ENCODE data around the gene DBN1. TPM values are rescaled to one million over a fixed set of nuclear protein-coding genes. Genes with fewer than 3 reads are reported as not detected.
"Not testable (repeated sequence)": the region's sequence is repeated elsewhere in the genome, so short reads cannot be mapped to it uniquely, and the experiment has no call there.

The DBN1 gene
- total RNA-seq, 1 donor from 2014 or later = 170 TPM

DNA sequence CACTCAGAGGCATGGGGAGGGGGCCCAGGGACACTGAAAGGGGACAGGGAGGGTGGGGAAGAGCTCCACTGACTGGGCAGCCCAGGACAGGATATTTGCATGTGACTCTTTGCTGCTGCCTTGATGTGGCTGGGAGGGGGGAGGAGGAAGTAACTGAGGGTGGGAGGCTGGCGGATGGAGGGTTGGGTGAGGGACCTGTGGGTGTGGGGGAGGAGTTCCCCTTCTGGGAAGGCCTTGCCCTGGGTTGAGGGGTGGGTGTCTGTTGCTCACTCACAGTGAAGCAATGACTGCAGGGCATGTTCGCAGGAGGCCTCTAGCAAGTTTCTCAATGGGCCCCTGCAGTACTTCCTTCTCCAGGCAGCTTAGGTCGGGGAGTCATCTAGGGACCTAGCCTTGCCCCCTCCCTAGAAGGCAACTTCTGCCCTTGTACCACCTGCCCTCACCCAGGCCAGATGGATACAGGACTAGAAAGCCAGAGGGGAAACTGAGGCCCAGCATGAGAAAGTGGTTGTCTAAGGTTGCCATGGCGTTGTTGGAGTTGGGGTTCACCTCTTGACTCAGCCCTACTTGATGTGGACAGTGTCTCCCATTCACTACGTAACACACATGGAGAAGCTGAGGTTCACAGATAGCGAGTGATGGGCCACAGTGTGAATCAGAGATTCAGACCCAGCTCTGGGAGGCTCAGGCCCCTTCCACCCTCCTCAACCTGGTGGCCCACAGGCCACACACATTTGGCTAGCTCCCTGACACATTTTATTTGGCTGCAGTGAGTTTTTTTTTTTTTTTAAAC lies 44.0 kb downstream of the DBN1 start:
- DNase-seq = peak; percentile 26

DNA sequence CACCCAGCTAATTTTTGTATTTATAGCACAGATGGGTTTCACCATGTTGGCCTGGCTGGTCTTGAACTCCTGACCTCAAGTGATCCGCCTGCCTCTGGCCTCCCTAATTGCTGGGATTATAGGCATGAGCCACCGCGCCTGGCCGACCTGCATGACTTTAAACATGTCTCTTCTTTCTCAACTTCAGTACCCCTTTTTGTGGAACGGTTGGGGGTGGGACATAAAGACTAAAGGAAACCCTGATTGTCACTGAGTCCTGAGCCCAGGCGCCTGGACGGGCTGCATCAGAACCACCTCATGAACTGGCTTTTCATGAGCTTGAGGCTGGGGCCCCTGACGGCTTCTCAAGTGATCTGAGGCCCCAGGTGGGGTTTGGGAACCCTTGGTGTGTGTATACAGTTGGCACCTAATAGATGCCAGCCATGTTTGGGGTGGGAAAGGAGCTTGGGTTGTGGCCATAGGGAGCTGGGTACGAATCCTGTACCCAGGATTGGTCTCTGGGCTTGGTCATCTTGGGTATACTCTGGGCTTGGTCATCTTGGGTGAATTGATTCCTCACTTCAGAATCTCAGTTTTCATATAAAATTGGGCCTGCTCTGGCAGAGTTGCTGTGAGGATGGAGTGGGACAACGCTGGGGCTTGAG lies 44.7 kb downstream of the DBN1 start:
- no peak for DNase-seq

DNA sequence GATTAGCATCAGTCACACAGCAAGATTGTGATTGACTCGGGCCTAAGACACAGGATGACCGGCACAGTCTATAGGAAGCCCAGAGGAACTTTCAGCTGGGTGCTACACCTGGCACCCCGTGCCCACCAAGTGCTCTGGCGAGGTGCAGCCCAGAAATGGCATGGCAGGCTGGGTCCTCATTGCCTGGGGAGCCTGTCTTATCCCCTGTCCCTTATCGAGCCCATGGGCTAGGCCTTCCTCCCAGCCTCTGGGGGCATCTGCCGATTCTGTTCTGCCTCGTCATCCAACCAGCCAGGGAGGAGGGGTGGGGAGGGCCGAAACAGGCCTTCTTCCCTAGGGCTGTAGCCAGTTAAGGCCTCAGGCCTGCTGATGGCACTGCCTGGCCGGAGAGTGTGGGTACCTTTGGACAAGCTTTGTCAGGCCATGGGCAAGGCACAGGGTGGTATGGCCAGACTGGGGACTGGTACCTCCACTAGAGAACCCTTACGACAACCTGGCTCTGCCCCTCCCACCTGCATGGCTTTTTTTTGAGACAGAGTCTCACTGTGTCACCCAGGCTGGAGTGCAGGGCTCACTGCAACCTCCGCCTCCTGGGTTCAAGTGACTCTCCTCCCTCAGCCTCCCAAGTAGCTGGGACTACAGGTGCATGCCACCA lies 45.4 kb downstream of the DBN1 start:
- no peak for DNase-seq

DNA sequence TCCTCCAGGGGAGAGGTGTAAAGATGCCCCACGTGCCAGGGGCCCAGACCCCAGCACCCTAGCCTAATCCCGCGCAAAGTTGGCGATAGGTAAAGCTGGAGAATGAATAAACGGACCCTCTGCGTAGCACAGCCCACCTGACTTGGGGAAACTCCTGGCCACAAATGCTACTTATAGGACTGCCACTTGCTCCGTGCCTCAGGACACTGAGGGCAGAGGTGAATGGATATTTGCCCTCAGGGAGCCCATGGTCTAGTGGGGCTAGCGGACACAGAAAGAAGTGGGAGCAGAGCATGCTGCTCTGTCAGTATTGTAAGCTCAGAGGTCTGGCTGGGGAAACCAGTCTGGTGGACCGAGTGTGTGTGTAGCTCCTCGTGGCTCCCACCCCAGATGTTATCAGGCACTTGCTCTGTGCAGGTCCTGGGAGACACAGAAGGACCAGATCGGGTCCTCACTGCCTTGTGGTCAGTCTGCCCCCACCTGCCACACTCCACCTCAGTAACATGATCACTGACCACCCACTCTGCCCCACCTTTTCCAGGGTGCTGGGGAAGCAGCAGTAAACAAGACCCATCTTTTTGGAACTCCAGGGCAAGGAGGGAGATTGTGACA lies 46.1 kb downstream of the DBN1 start:
- DNase-seq = no peak

DNA sequence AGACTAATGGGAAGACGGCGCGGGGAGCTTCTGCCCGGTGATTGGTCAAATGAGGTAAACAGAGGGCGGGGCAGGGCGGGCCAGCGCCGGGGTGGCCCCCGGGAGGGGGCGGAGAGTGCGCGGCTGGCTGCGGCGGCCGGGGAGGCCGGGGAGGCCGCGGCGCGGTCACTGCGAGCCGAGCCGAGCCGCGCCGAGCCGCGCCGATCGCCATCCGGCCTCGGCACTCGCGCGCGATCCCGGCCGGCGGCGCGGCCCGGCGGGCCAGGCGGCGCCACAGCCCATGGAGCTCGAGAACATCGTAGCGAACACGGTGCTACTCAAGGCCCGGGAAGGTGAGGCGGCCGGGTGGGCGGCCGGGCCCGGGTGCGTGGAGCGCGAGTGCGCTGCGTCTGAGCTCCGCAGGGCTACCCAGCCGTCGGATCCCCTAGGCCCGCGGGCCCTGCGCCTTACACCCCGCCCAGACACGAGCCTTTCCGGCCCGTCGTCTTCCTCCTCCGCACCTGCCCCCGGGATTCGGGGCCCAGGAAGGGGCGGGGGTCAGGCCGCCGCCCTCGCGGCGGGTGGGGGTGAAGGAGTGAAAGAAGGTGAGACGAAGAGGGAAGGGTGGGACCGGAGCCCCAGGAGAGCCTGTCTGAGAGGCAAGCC lies 46.7 kb downstream of the DBN1 start, which contains the start of gene GRK6:
GRK6 (plus strand) TSS at position 111 of the 645 bp plus-strand sequence; CDS start at position 281, 170 bp downstream.
- no peak for DNase-seq

DNA sequence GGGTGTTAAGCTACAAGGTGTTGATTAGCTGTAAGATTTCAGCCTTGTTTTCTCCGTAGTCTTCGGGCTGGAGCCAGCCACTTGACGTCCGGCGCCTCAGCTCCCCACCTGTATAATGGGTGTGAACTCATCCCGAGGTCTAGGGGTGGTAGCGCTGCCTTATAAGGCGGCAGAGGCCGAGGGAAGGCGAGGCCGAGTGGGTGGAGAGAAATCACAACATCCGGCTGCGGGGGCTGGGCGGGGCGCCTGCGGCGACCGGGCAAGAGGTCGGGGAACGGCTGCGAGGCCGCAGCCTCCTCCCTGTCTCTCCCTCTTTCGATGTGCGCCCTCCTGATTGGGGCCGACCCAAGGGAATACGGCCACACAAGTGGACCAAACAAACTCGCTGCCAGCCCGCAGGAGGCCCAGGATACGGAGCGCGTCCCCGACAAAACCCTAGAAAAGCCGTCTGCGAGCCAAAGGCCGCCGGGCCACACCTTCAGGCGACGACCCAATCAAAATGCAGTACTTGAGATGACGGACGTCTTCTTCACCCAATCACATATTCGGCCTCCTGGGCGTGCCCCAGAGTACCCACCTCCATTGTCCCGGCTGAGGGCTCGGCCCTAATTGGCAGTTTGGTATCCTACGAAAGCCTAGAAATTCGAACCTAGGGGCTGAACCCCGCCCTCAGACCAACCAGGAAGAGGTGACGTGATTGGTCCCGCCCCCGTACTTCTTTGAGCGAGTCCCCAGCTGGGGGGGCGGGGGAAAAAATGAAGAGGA lies 47.5 kb downstream of the DBN1 start:
- peak; percentile 99 for DNase-seq

DNA sequence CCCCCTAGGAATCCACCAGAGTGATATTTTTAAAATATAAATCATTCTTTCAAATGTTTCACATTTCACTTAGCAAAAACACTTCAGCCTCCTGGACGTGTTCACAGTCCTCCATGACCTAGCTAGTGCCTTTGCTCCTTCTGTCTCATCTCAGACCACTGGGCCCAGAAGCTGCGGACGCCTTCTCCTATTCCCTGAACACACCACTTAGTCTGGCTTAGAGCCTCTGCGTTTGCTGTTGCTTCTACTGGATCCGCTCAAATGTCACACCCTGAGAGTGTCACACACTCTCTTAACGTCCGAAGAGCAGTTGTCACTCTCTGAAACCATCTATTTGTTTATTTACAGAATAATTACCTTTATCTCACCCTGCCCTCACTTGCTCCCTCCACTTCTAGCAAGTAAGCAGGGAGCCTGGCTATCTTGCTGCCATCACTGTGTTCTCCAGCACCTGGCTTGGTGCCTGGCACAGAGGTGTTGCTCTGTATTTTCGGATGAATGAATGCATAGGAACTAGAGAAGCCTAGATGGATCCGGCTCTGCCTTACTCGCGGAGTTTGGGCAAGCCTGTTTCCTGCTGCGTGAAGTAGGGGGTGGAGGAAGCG lies 48.1 kb downstream of the DBN1 start:
- peak; percentile 58 for DNase-seq

DNA sequence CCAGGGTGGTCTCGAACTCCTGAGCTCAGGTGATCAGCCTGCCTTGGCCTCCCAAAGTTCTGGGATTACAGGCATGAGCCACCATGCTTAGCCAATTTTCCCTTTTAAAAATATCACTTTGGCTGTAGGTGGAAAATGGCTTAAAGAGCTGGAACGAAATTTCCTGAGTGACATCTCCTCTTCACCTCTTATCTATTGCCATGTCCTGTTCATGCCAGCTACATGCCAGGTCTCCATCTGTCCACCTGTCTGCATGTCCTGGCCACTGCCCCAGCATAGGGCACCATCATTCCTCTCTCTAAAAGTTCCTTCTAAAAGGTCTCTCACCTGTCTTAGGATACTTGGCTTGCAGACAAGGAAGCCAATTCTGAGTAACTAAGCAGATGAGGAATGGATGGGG lies 49.8 kb downstream of the DBN1 start:
- DNase-seq = no peak

DNA sequence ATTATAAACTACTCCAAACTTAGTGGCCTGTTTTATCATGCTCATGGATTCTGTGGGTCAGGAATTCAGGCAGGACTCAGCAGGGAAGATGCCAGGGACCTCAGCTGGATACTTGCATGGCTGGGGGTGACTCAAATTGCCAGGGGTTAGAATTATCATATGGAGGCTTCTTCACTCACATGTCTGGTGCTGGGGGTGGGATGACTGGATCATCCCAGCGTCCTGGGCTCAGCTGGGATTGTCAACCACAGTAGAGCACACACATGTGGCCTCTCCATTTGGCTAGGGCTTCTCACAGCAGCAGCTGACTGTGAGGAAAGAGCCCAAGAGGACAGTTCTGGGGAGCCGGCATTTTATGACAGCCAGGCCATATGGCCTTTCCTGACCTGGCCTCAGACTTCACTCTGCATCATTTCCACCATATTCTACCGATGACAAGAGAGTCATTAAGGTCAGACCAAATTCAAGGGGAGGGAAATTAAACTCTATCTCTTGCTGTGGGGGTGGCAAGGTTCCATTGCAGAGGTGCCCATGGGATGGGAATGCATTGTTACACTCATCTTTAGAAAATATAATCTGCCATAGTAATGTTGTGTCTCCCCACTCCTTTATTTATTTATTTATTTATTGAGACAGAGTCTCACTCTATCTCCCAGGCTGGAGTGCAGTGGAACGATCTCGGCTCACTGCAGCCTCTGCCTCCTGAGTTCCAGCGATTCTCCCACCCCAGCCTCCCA lies 52.2 kb downstream of the DBN1 start:
- no peak for DNase-seq

DNA sequence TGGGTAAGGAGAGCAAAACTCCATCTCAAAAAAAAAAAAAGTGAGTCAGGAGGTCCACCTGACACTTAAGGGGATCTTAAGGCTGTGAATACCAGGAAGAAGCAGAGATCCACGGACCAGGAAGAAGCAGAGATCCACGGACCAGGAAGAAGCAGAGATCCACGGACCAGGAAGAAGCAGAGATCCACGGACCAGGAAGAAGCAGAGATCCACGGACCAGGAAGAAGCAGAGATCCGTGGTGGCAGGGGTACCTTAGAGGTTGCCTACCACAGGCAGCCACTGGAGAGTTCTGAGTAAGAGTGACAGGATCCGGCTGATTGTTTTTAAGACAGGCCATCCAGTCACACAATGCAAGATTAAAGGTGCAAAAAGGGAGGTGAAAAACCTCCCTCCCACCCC lies 53.0 kb downstream of the DBN1 start:
- DNase-seq = not testable (repeated sequence)

DNA sequence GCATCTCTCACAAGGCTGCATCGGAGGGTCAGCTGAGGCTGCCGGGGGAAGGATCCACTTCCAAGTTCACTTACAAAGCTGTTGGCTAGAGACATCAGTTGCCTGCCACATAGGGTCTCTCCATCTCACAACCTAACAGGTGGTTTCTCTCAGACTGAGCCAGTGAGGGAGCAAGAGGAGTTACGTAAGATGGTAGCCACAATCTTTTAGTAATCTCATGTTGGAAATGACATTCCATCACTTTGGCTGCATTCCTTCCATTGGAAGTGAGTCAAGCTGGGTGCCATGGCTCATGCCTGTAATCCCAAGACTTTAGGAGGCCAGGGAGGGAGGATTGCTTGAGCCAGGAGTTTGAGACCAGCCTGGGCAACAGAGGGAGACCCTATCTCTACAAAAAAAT lies 54.4 kb downstream of the DBN1 start:
- no peak for DNase-seq

DNA sequence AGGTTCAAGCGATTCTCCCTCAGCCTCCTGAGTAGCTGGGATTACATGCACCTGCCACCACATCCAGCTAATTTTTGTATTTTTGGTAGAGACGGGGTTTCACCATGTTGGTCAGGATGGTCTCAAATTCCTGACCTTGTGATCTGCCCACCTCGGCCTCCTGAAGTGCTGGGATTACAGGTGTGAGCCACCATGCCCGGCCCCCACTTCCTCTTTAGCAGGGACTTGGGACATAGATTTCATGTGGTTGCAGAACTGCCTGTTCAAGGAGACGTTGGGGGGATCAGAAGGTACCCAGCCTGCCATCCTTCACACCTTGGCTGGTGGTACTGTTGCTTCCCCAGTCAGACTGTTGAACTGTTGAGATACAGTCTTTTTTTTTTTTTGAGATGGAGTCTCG lies 56.4 kb downstream of the DBN1 start:
- DNase-seq = not testable (repeated sequence)

DNA sequence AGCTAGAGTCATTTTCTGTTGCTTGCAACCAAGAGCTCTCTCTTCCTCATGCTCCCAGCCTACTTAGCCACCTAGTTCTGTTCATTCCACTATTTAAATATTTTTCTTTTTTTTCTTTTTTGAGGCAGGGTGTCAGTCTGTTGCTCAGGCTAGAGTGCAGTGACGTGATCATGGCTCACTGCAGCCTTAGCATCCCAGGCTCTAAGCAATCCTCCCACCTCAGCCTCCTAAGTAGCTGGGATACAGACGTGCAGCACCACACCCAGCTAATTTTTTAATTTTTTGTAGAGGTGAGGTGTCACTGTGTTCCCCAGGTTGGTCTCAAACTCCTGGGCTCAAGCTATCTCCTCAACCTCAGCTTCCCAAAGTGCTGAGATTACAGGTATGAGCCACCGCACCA lies 59.0 kb downstream of the DBN1 start:
- no peak for DNase-seq

DNA sequence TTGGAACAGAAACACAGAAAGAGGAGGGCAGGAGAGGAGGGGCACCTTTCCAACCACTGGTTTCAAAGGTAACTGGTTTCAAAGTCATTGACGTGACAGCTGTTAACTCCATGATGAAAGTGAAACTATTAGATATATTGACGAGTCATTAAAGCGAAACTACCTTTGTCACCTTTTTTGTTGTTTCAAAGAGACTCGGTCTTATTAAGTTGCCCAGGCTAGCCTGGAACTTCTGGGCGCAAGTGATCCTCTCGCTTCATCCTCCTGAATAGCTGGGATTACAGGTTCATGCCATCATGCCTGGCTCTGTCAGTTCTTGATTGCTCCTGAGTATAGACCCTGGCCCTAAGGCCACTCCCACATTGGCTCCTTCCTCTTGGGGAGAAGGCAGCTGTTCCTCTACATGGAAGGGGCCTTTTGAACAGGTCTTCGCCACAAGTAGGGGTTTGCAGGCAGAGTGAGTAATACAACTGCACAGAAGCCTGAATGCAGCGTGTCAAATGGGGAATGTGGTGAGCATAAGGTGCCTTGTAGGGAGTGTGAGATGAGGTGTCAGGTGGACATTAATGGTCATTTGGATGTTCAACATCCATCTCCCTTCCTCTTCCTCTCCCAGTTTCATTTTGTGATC lies 60.7 kb downstream of the DBN1 start:
- DNase-seq = no peak

DNA sequence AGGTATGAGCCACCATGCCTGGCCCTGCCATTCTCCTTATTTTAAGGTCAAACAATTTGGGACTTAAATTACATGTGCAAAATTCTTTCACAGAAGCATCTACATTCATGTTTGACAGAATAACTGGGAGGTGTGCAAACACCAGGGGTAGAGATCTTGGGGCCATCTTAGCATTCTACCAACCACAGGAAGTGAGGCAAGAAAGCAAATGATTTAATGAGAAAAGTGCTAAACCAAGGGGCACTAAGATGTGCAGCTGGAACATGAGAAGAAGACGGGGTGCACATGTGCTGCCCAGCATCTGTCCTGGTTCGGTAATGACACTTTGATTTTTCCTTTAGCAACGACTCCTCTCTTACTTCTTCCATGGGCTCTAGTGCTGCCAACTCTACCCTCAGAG lies 62.9 kb downstream of the DBN1 start:
- no peak for DNase-seq

DNA sequence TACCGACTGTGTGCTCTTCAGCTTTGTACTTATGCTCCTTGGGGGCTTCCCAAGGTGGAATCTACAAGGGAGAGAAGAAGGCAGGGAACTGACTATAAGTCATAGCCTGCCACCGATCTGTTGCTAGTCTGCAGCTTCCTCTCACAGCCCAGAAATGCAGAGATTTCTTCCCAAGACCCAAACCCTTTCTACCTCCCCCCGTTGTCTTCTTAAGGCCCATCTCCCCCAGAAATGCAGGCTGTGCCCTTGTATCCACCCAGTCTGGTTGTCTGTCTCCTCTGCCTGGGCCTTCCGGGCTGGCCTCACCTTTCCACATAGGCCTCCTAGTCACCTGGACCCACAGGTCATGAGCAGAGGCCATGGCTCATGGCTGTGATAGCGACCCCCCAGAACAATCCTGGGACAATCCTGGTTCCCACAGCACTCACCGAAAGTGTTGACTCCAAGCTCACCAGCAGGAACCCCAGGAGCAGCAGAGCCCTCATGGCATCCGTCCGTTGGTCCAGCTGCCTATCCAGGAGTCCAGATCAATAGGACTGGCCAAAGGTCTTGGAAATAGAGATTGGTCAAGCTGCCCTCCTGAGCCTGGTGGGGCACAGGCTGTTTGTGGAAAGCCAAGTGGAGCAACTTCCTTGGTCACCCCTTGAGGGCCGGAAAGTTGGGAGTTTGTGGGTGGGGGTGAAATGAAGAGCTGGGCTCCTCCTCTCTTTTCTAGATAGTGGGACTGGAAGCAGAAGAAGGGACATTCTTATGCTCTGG lies 64.2 kb downstream of the DBN1 start, which contains the start of gene F12:
F12 (minus strand) TSS at position 522 of the 759 bp plus-strand sequence; CDS start at position 485, 37 bp downstream.
- DNase-seq = no peak
